Measurements from ENCODE around the gene TNFRSF8.

Gene TNFRSF8

DNA sequence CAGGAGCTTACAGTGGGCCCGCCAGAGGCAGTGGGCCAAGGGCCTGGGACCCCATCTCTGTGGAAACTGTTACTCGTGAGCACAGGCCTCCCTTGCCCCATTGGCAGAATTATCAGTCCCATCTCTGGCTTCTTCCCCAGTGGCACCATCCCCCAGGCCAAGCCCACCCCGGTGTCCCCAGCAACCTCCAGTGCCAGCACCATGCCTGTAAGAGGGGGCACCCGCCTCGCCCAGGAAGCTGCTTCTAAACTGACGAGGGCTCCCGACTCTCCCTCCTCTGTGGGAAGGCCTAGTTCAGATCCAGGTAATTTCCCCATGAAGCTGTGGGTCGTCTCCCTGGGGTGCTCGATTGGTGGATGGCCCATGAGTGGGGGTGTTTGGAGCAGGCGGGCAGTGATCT, 46.8 kb downstream of the TNFRSF8 start:
- no peaks in the 10 kb centered on the region for H3K36me3 ChIP-seq (ENCODE audit: low read depth)
- no peaks in the 10 kb centered on the region for H3K9me3 ChIP-seq (ENCODE audit: severe bottlenecking)
- H3K27me3 ChIP-seq (ENCODE audit: insufficient read depth, poor library complexity, severe bottlenecking), result no peaks in the 10 kb centered on the region
- TF ChIP-seq, protein P1, sequence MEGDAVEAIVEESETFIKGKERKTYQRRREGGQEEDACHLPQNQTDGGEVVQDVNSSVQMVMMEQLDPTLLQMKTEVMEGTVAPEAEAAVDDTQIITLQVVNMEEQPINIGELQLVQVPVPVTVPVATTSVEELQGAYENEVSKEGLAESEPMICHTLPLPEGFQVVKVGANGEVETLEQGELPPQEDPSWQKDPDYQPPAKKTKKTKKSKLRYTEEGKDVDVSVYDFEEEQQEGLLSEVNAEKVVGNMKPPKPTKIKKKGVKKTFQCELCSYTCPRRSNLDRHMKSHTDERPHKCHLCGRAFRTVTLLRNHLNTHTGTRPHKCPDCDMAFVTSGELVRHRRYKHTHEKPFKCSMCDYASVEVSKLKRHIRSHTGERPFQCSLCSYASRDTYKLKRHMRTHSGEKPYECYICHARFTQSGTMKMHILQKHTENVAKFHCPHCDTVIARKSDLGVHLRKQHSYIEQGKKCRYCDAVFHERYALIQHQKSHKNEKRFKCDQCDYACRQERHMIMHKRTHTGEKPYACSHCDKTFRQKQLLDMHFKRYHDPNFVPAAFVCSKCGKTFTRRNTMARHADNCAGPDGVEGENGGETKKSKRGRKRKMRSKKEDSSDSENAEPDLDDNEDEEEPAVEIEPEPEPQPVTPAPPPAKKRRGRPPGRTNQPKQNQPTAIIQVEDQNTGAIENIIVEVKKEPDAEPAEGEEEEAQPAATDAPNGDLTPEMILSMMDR (IDR thresholded peaks at IDR 0.05; ENCODE audit: poor library complexity, severe bottlenecking), result no peak
- H3K4me1 ChIP-seq (ENCODE audit: insufficient read depth, poor library complexity, severe bottlenecking), result no peaks in the 10 kb centered on the region
- H3K27ac ChIP-seq (ENCODE audit: poor library complexity, severe bottlenecking), result no peak overlapping the region
- no peak for ATAC-seq (ENCODE audit: low read depth)
- H3K4me3 ChIP-seq (ENCODE audit: severe bottlenecking), result no peak overlapping the region
- no peak for DNase-seq (ENCODE audit: low spot score)

- TF ChIP-seq, protein P1 (IDR thresholded peaks at IDR 0.05; ENCODE audit: poor library complexity, severe bottlenecking), result no peak
- Histone ChIP-seq H3K27ac (ENCODE audit: poor library complexity, severe bottlenecking) (no peak overlapping the region), H3K36me3 (ENCODE audit: low read depth) (no peaks in the 10 kb centered on the region), H3K4me1 (ENCODE audit: insufficient read depth, poor library complexity, severe bottlenecking) (no peaks in the 10 kb centered on the region), H3K27me3 (ENCODE audit: insufficient read depth, poor library complexity, severe bottlenecking) (no peaks in the 10 kb centered on the region), H3K4me3 (ENCODE audit: severe bottlenecking) (no peak overlapping the region), H3K9me3 (ENCODE audit: severe bottlenecking) (no peaks in the 10 kb centered on the region)
- ATAC-seq (ENCODE audit: low read depth), result no peak
- no peak for DNase-seq (ENCODE audit: low spot score)
Observed at GRCh38 chr1:12111741-12112140, 48.6 kb downstream of the TNFRSF8 start.

GRCh38 chr1:12112711-12113161, 49.6 kb downstream of the TNFRSF8 start:
- no peak for DNase-seq (ENCODE audit: low spot score)
- no peak for ATAC-seq (ENCODE audit: low read depth)
- no peak overlapping the region for H3K27ac ChIP-seq (ENCODE audit: poor library complexity, severe bottlenecking)
- no peaks in the 10 kb centered on the region for H3K9me3 ChIP-seq (ENCODE audit: severe bottlenecking)
- TF ChIP-seq, protein P1 (IDR thresholded peaks at IDR 0.05; ENCODE audit: poor library complexity, severe bottlenecking), result no peak
- no peak overlapping the region for H3K4me3 ChIP-seq (ENCODE audit: severe bottlenecking)
- H3K36me3 ChIP-seq (ENCODE audit: low read depth), result no peaks in the 10 kb centered on the region
- no peaks in the 10 kb centered on the region for H3K27me3 ChIP-seq (ENCODE audit: insufficient read depth, poor library complexity, severe bottlenecking)
- no peaks in the 10 kb centered on the region for H3K4me1 ChIP-seq (ENCODE audit: insufficient read depth, poor library complexity, severe bottlenecking)

DNA sequence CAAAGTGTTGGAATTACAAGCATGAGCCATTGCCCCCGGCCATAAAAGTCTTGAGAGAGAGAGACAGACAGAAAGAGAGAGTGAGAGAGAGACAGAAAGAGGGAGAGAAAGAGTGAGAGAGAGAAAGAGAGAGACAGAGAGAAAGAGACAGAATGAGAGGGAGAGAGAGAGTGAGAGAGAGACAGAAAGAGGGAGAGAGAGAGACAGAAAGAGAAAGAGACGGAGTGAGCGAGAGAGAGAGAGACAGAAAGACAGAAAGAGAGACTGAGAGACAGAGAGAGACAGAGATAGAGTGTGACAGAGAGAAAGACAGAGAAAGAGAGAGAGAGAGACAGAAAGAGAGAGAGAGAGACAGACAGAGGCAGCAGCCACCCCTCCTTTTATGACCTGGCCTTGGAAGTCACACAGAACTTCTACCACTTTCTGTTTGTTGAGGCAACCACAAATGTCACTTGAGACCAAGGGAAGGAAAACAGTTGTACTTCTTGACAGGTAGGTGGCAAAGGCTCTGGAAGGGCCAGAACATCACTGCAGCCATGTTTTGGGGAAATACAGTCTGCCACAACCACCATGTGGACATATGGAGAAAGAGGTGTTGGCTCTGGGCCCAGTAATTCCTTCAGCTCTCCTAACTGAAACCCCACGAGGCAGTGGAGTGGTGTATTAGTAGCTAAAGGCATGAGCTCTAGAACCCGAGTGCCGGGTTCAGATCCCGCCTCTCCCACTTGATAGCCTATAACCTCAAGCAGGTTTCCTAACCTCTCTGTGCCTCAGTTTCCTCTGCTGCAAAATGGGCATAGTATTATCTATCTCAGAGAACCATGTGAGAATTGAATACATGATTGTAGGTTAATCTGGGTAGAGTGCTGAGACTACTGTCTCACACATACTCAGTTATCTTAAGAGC, 50.6 kb downstream of the TNFRSF8 start:
- Histone ChIP-seq H3K4me1 (ENCODE audit: insufficient read depth, poor library complexity, severe bottlenecking) (no peaks in the 10 kb centered on the region), H3K27me3 (ENCODE audit: insufficient read depth, poor library complexity, severe bottlenecking) (no peaks in the 10 kb centered on the region), H3K9me3 (ENCODE audit: severe bottlenecking) (no peaks in the 10 kb centered on the region), H3K36me3 (ENCODE audit: low read depth) (no peaks in the 10 kb centered on the region), H3K27ac (ENCODE audit: poor library complexity, severe bottlenecking) (no peak overlapping the region), H3K4me3 (ENCODE audit: severe bottlenecking) (no peak overlapping the region)
- ATAC-seq (ENCODE audit: low read depth), result no peak; the same call in 2 of the 3 replicates
- TF ChIP-seq, protein P1 (IDR thresholded peaks at IDR 0.05; ENCODE audit: poor library complexity, severe bottlenecking), result no peak
- no peak for DNase-seq (ENCODE audit: low spot score)

GRCh38 chr1:12114340-12114683, 51.2 kb downstream of the TNFRSF8 start:
- no peak for ATAC-seq (ENCODE audit: low read depth)
- no peaks in the 10 kb centered on the region for H3K36me3 ChIP-seq (ENCODE audit: low read depth)

More at GRCh38 chr1:12114340-12114683, 51.2 kb downstream of the TNFRSF8 start:
- TF ChIP-seq, protein P1 (IDR thresholded peaks at IDR 0.05; ENCODE audit: poor library complexity, severe bottlenecking), result no peak
- Histone ChIP-seq H3K27ac (ENCODE audit: poor library complexity, severe bottlenecking) (no peak overlapping the region), H3K4me1 (ENCODE audit: insufficient read depth, poor library complexity, severe bottlenecking) (no peaks in the 10 kb centered on the region), H3K9me3 (ENCODE audit: severe bottlenecking) (no peaks in the 10 kb centered on the region), H3K4me3 (ENCODE audit: severe bottlenecking) (no peak overlapping the region), H3K27me3 (ENCODE audit: insufficient read depth, poor library complexity, severe bottlenecking) (no peaks in the 10 kb centered on the region)
- no peak for DNase-seq (ENCODE audit: low spot score)

Data from RWPE2 (cell line).